ENCODE data around the gene CHMP4B.

CHMP4B gene

DNA sequence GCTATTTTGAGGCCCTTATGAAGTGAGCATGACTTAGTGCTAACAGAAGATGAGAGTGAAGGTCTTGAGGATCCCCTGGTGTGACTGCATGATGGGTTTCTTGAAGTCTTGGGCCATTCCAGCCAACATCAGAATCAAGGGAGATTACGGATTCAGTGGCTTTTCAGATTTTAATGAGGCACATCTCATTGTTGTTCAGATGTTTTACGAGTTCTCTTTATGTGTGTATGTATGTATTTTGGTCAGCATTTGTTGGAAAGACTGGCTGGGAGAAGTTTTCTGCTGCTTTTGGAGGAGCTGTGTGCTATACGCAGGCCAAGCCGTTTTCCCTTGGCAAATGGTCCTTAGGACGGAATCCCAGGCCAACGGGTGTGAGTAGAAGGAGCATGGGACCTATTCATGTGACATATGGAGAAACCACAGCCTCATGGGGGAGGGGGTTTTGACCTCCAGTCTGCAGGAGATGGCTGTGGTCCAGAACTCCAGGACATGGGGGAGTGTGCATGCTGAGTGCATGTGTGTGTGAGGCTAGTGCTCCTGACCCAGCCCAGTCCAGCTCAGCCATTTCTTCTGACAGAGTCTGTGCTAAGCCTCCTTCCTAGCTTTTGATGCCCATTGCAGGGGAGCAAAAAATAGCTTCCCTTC is 35.3 kb downstream of the CHMP4B start:
- no peaks in the 10 kb centered on the region for H3K27me3 Mint-ChIP-seq (ENCODE audit: low read depth)
- peak overlapping the region in 1 of 3 experiments; percentile 6 for H3K4me3 Mint-ChIP-seq
- H3K36me3 Mint-ChIP-seq (ENCODE audit: low read depth) = peaks cover 26% of the 10 kb centered on the region
- no peaks in the 10 kb centered on the region for H3K9me3 Mint-ChIP-seq
- TF ChIP-seq, protein P1, sequence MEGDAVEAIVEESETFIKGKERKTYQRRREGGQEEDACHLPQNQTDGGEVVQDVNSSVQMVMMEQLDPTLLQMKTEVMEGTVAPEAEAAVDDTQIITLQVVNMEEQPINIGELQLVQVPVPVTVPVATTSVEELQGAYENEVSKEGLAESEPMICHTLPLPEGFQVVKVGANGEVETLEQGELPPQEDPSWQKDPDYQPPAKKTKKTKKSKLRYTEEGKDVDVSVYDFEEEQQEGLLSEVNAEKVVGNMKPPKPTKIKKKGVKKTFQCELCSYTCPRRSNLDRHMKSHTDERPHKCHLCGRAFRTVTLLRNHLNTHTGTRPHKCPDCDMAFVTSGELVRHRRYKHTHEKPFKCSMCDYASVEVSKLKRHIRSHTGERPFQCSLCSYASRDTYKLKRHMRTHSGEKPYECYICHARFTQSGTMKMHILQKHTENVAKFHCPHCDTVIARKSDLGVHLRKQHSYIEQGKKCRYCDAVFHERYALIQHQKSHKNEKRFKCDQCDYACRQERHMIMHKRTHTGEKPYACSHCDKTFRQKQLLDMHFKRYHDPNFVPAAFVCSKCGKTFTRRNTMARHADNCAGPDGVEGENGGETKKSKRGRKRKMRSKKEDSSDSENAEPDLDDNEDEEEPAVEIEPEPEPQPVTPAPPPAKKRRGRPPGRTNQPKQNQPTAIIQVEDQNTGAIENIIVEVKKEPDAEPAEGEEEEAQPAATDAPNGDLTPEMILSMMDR (IDR thresholded peaks at IDR 0.05; ENCODE audit: unreplicated experiment in 3 of 3) = no peak
- peak overlapping the region; percentile 65 to 88 (median 82) for H3K27ac Mint-ChIP-seq
- peaks cover 47% of the 10 kb centered on the region for H3K4me1 Mint-ChIP-seq

DNA sequence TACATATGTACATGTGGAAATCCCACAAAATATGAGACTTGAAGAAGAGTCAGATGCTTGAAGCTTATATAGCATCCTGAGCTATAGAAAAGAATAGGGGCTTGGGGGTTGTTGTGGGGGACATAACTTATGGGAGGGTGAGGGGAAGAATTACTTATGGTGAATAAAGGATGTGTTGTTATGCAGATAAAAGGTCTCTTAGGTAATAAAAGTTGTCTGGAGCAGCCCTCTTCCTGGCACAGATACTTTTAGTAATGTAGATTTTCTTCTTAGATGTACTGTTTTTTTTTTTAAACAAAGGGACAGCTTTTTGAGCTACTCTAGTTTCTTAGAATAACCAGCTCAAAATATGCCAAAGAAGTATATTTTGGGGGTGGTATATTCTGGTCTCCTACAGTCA is 35.9 kb downstream of the CHMP4B start:
- H3K27me3 Mint-ChIP-seq (ENCODE audit: low read depth) = no peaks in the 10 kb centered on the region
- no peak overlapping the region for H3K4me3 Mint-ChIP-seq
- H3K36me3 Mint-ChIP-seq (ENCODE audit: low read depth) = peaks cover 32% of the 10 kb centered on the region
- peak overlapping the region; percentile 65 to 88 (median 82) for H3K27ac Mint-ChIP-seq
- no peaks in the 10 kb centered on the region for H3K9me3 Mint-ChIP-seq
- TF ChIP-seq, protein P1 (IDR thresholded peaks at IDR 0.05; ENCODE audit: unreplicated experiment in 3 of 3) = no peak
- peaks cover 41% of the 10 kb centered on the region for H3K4me1 Mint-ChIP-seq

DNA sequence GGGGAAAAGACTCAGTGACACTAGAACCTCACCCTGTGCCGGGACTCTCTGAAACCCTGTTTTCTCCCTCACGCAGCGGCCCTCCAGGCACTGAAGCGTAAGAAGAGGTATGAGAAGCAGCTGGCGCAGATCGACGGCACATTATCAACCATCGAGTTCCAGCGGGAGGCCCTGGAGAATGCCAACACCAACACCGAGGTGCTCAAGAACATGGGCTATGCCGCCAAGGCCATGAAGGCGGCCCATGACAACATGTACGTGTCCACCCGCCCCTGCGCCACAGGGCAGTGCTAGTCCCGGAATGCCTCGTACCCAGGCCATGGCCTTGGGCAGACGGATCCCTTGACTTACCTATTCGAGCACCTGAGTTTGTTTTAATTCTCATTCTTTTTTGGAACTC is 37.2 kb downstream of the CHMP4B start:
- peaks cover 29% of the 10 kb centered on the region for H3K4me1 Mint-ChIP-seq
- H3K36me3 Mint-ChIP-seq (ENCODE audit: low read depth) = peaks cover 45% of the 10 kb centered on the region
- H3K9me3 Mint-ChIP-seq = no peaks in the 10 kb centered on the region
- no peak overlapping the region for H3K27ac Mint-ChIP-seq
- TF ChIP-seq, protein P1 (IDR thresholded peaks at IDR 0.05; ENCODE audit: unreplicated experiment in 3 of 3) = no peak
- no peaks in the 10 kb centered on the region for H3K27me3 Mint-ChIP-seq (ENCODE audit: low read depth)
- H3K4me3 Mint-ChIP-seq = no peak overlapping the region

DNA sequence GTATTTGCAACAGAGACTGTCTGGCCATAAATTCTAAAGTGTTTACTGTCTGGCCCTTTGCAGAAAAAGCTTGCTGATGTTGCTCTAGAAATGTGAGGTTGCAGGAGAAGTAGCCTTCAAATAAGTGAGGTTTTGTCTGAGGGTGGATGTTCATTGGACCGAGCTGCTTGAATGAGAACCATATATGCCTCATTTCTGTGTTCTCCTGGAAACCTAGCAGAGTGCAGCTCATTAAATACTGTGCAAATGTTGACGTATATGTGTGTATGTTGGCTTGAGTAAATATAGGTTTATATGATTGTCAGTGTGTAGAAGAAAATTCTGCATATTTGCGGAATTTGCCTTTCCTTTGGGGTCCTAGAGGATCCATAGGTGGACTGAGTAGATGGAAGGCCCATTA is 39.0 kb downstream of the CHMP4B start:
- Mint-ChIP-seq H3K27ac (no peak overlapping the region), H3K4me3 (no peak overlapping the region), H3K36me3 (ENCODE audit: low read depth) (peaks cover 60% of the 10 kb centered on the region), H3K9me3 (no peaks in the 10 kb centered on the region), H3K4me1 (peaks cover 18% of the 10 kb centered on the region), H3K27me3 (ENCODE audit: low read depth) (no peaks in the 10 kb centered on the region)
- TF ChIP-seq, protein P1 (IDR thresholded peaks at IDR 0.05; ENCODE audit: unreplicated experiment in 3 of 3) = no peak

DNA sequence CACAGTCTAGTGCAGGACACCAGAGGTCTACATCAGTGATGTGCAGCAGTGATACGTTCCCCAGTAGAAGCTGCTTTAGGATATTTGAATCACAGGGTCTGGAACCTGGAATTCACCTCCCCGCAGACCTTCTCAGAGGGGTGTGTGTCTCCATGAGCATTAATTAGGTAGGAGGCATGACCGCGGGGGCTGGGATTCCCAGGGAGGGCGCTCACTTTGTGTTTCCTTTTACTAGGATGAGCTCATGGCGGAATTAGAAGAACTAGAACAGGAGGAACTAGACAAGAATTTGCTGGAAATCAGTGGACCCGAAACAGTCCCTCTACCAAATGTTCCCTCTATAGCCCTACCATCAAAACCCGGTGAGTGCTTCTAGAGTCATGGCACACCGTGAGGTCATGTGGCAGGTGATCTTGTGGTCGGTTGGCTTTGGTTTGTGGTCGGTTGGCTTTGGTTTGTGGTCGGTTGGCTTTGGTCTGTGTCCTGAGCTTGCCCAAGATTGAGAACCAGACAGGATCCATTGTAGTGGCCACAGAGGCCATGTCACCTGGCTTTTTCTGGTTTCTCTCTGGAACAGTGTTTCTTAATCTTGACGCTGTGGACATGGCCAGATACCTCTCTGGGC is 40.8 kb downstream of the CHMP4B start:
- Mint-ChIP-seq H3K27ac (no peak overlapping the region), H3K4me1 (peaks cover 7% of the 10 kb centered on the region), H3K9me3 (no peaks in the 10 kb centered on the region), H3K4me3 (no peak overlapping the region), H3K36me3 (ENCODE audit: low read depth) (peaks cover 72% of the 10 kb centered on the region), H3K27me3 (ENCODE audit: low read depth) (no peaks in the 10 kb centered on the region)
- TF ChIP-seq, protein P1 (IDR thresholded peaks at IDR 0.05; ENCODE audit: unreplicated experiment in 3 of 3) = no peak

All from nephron (organoid).